WTC11 (cell line): Measurements from ENCODE around the gene FARP2. TPM values are rescaled to one million over a fixed set of nuclear protein-coding genes. Genes with fewer than 3 reads are reported as not detected.

ENCODE experiments used
- ATAC-seq: fragments of 200-7000 bp; cut with Tn5 transposase; 2 replicates; pipeline ENCODE4 v1.10.0; 2021; ENCODE audit warnings: mild to moderate bottlenecking, moderate library complexity
- CTCF ChIA-PET: fragments of 300-600 bp; sonication (Branson Sonifier 250); formaldehyde crosslinking; loops from one replicate; lab custom pipeline; 2021; ENCODE audit warnings: antibody characterized with exemption; lab: Charles Lee
- POLR2A ChIA-PET: fragments of 350-600 bp; sonication (Branson Sonifier 250); formaldehyde crosslinking; loops from one replicate; lab custom pipeline; 2021; ENCODE audit warnings: antibody characterized with exemption; lab: Charles Lee
- DNase-seq: peaks from one replicate; pipeline ENCODE4 v3.0.0; 2021; ENCODE audit warnings: low spot score
- H3K27ac Mint-ChIP-seq: 2 replicates; pipeline ENCODE4 v1.8.0; 2021; ENCODE audit warnings: mixed read lengths
- H3K27me3 Mint-ChIP-seq: 2 replicates; pipeline ENCODE4 v1.8.0; 2021; ENCODE audit warnings: low read depth, mild to moderate bottlenecking, moderate library complexity, mixed read lengths
- H3K36me3 Mint-ChIP-seq: 2 replicates; pipeline ENCODE4 v1.8.0; 2021; ENCODE audit warnings: mixed read lengths
- H3K4me1 Mint-ChIP-seq: 2 replicates; pipeline ENCODE4 v1.8.0; 2022; ENCODE audit warnings: mixed read lengths
- H3K4me3 Mint-ChIP-seq: 2 replicates; pipeline ENCODE4 v1.8.0; 2021; ENCODE audit warnings: mild to moderate bottlenecking, moderate library complexity, mixed read lengths
- H3K9me3 Mint-ChIP-seq: 2 replicates; pipeline ENCODE4 v1.8.0; 2021; ENCODE audit warnings: mixed read lengths
- ATF1 ChIP-seq: sonication (generic); formaldehyde crosslinking; IDR thresholded peaks from 2 replicates; pipeline ENCODE4 v1.8.1; 2023; ENCODE audit warnings: mild to moderate bottlenecking, moderate library complexity, missing genetic modification reagents
- ATF3 ChIP-seq: sonication (generic); formaldehyde crosslinking; conservative IDR thresholded peaks from 2 replicates; pipeline ENCODE4 v1.8.1; 2022; ENCODE audit warnings: mild to moderate bottlenecking, missing genetic modification reagents
- CBFB ChIP-seq: sonication (generic); formaldehyde crosslinking; IDR thresholded peaks from 2 replicates; pipeline ENCODE4 v1.8.1; 2022; ENCODE audit warnings: mild to moderate bottlenecking, low read depth, missing genetic modification reagents
- E2F1 ChIP-seq: sonication (generic); formaldehyde crosslinking; IDR thresholded peaks from 2 replicates; pipeline ENCODE4 v1.8.0; 2022; ENCODE audit warnings: mild to moderate bottlenecking, missing genetic modification reagents
- ELF4 ChIP-seq: sonication (generic); formaldehyde crosslinking; IDR thresholded peaks from 2 replicates; pipeline ENCODE4 v1.8.1; 2022; ENCODE audit warnings: low read depth, mild to moderate bottlenecking, moderate library complexity, missing genetic modification reagents
- EMX1 ChIP-seq: fragments of 250-450 bp; sonication (Bioruptor Pico); IDR thresholded peaks from 2 replicates; pipeline ENCODE4 v1.8.0; 2021; ENCODE audit warnings: mild to moderate bottlenecking
- ESRRA ChIP-seq: sonication (generic); formaldehyde crosslinking; IDR thresholded peaks from 2 replicates; pipeline ENCODE4 v1.8.1; 2022; ENCODE audit warnings: mild to moderate bottlenecking, missing genetic modification reagents, borderline replicate concordance
- FOXP4 ChIP-seq: sonication (generic); formaldehyde crosslinking; IDR thresholded peaks from 2 replicates; pipeline ENCODE4 v1.8.0; 2022; ENCODE audit warnings: mild to moderate bottlenecking, missing genetic modification reagents
- GABPB1 ChIP-seq: sonication (generic); formaldehyde crosslinking; IDR thresholded peaks from 2 replicates; pipeline ENCODE4 v1.8.1; 2023; ENCODE audit warnings: mild to moderate bottlenecking, missing genetic modification reagents
- GTF2I ChIP-seq: fragments of 250-450 bp; sonication (Bioruptor Pico); conservative IDR thresholded peaks from 2 replicates; pipeline ENCODE4 v1.4.0; 2021; ENCODE audit warnings: mild to moderate bottlenecking
- HMGA2 ChIP-seq: fragments of 250-450 bp; sonication (Bioruptor Pico); IDR thresholded peaks from 2 replicates; pipeline ENCODE4 v1.4.0; 2021; ENCODE audit warnings: mild to moderate bottlenecking, moderate library complexity
- IRF2 ChIP-seq: sonication (generic); formaldehyde crosslinking; IDR thresholded peaks from 2 replicates; pipeline ENCODE4 v1.8.0; 2022; ENCODE audit warnings: low read depth, missing genetic modification reagents, borderline replicate concordance
- KAT7 ChIP-seq: sonication (generic); formaldehyde crosslinking; IDR thresholded peaks from 2 replicates; pipeline ENCODE4 v1.8.1; 2023; ENCODE audit warnings: missing genetic modification reagents, mild to moderate bottlenecking, borderline replicate concordance
- NFE2L1 ChIP-seq: sonication (generic); formaldehyde crosslinking; IDR thresholded peaks from 2 replicates; pipeline ENCODE4 v1.8.1; 2023; ENCODE audit warnings: missing genetic modification reagents
- NFYB ChIP-seq: sonication (generic); formaldehyde crosslinking; conservative IDR thresholded peaks from 2 replicates; pipeline ENCODE4 v1.8.0; 2022; ENCODE audit warnings: low read depth, missing genetic modification reagents
- RELA ChIP-seq: sonication (generic); formaldehyde crosslinking; IDR thresholded peaks from 2 replicates; pipeline ENCODE4 v1.8.1; 2022; ENCODE audit warnings: missing genetic modification reagents, mild to moderate bottlenecking, borderline replicate concordance
- SMAD3 ChIP-seq: sonication (generic); formaldehyde crosslinking; IDR thresholded peaks from 2 replicates; pipeline ENCODE4 v1.8.0; 2022; ENCODE audit warnings: missing genetic modification reagents, mild to moderate bottlenecking, borderline replicate concordance
- SP1 ChIP-seq: sonication (generic); formaldehyde crosslinking; conservative IDR thresholded peaks from 2 replicates; pipeline ENCODE4 v1.8.1; 2022; ENCODE audit warnings: missing genetic modification reagents
- TEAD1 ChIP-seq: sonication (generic); formaldehyde crosslinking; IDR thresholded peaks from 2 replicates; pipeline ENCODE4 v1.8.0; 2022; ENCODE audit warnings: mild to moderate bottlenecking, missing genetic modification reagents
- USF2 ChIP-seq: sonication (generic); formaldehyde crosslinking; IDR thresholded peaks from 2 replicates; pipeline ENCODE4 v1.8.1; 2023; ENCODE audit warnings: mild to moderate bottlenecking, missing genetic modification reagents, moderate library complexity
- ZNF219 ChIP-seq: sonication (generic); formaldehyde crosslinking; IDR thresholded peaks from 2 replicates; pipeline ENCODE4 v1.8.0; 2023; ENCODE audit warnings: missing genetic modification reagents, mild to moderate bottlenecking, borderline replicate concordance
- ZNF232 ChIP-seq: sonication (generic); formaldehyde crosslinking; IDR thresholded peaks from 2 replicates; pipeline ENCODE4 v1.8.0; 2022; ENCODE audit warnings: mild to moderate bottlenecking, missing genetic modification reagents
- ZNF416 ChIP-seq: fragments of 250-450 bp; sonication (Bioruptor Pico); IDR thresholded peaks from 2 replicates; pipeline ENCODE4 v1.9.0; 2021; ENCODE audit warnings: mild to moderate bottlenecking, inconsistent platforms
- total RNA-seq: library from RNA; stranded (reverse); gene quantifications from 3 replicates; pipeline ENCODE4 v1.2.3, GENCODE V29; 2021
- TF ChIP-seq, protein P1 (sequence below): sonication (generic); formaldehyde crosslinking; IDR thresholded peaks from 2 replicates; pipeline ENCODE4 v1.8.1; 2022; ENCODE audit warnings: missing genetic modification reagents, borderline replicate concordance
- TF ChIP-seq, protein P2 (sequence below): sonication (generic); formaldehyde crosslinking; IDR thresholded peaks from 2 replicates; pipeline ENCODE4 v1.8.0; 2022; ENCODE audit warnings: mild to moderate bottlenecking, missing genetic modification reagents

FARP2 gene
- total RNA-seq, 1 experiment from 2014 or later = 37.8 TPM

- TF ChIP-seq FOXP4 (CRISPR knock-in tag) (no peak), ELF4 (CRISPR knock-in tag) (no peak), SP1 (CRISPR knock-in tag) (no peak), HMGA2 (CRISPR knock-in tag) (no peak), GTF2I (no peak), ATF1 (CRISPR knock-in tag) (no peak), TEAD1 (CRISPR knock-in tag) (no peak), ESRRA (no peak), CBFB (no peak), USF2 (no peak)
- TF ChIP-seq, protein P1, sequence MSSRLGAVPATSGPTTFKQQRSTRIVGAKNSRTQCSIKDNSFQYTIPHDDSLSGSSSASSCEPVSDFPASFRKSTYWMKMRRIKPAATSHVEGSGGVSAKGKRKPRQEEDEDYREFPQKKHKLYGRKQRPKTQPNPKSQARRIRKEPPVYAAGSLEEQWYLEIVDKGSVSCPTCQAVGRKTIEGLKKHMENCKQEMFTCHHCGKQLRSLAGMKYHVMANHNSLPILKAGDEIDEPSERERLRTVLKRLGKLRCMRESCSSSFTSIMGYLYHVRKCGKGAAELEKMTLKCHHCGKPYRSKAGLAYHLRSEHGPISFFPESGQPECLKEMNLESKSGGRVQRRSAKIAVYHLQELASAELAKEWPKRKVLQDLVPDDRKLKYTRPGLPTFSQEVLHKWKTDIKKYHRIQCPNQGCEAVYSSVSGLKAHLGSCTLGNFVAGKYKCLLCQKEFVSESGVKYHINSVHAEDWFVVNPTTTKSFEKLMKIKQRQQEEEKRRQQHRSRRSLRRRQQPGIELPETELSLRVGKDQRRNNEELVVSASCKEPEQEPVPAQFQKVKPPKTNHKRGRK (CRISPR knock-in tag) = no peak
Observed at GRCh38 chr2:241467777-241468475, 111.8 kb downstream of the FARP2 start (continued).

DNA sequence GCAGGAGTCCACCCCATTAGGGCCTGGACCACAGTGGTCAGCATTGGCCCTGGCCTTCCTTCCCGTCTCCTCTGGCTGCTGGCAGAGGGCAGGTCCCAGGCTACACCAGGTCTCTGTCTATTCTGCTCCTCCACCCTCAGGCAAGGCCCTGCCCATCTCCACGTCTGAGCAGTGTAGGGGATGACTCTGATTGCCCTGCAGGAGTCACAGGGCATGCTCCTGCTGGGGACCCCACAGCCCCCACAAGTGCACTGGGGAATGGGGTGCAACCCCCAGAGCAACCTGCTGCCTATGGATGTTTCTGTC is 112.3 kb downstream of the FARP2 start:
- Mint-ChIP-seq H3K27me3 (peaks cover 24% of the 10 kb centered on the region), H3K4me1 (no peaks in the 10 kb centered on the region), H3K27ac (no peak overlapping the region), H3K4me3 (no peak overlapping the region), H3K9me3 (peaks cover 13% of the 10 kb centered on the region)
- CTCF ChIA-PET = interaction anchor here (0.6 kb wide), 1 partner anchor 596 kb away, joined by 3 read pairs; no protein-coding TSS in a partner anchor
- ATAC-seq (no peak), DNase-seq (no peak)
- POLR2A ChIA-PET = no interaction called here
- no peak for TF ChIP-seq ZNF232 (CRISPR knock-in tag)
- TF ChIP-seq, all 79 proteins: peak for 0
- no peaks in the 10 kb centered on the region for H3K36me3 Mint-ChIP-seq

DNA sequence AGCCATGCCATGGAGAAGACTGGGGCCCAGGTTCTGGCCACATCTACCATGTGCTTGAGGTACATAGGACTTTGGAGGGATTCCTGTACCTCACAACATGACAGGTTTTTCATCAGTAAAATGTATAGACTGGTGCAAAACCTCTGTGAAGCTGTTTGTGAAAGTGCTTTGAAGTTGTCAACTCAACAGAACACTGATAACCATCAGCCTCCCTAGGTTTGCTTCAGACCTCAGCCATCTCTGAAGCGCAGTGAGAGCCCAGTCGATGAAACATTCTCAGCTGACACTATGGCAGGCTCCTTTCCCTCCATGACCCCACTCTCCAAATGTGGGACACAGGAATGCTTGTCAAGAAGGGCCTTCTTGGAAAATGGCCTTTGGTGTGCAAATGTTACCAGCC is 113.7 kb downstream of the FARP2 start:
- ATAC-seq (no peak), DNase-seq (no peak)
- ChIA-PET CTCF (no interaction called here), POLR2A (no interaction called here)
- no peak overlapping the region for H3K27ac Mint-ChIP-seq
- no peaks in the 10 kb centered on the region for H3K4me1 Mint-ChIP-seq
- H3K9me3 Mint-ChIP-seq = peaks cover 13% of the 10 kb centered on the region
- H3K27me3 Mint-ChIP-seq = peaks cover 26% of the 10 kb centered on the region
- TF ChIP-seq E2F1 (CRISPR knock-in tag) (no peak), SP1 (CRISPR knock-in tag) (no peak), TEAD1 (CRISPR knock-in tag) (no peak), NFE2L1 (CRISPR knock-in tag) (no peak)
- H3K36me3 Mint-ChIP-seq = no peaks in the 10 kb centered on the region
- H3K4me3 Mint-ChIP-seq = no peak overlapping the region

- H3K4me3 Mint-ChIP-seq = no peak overlapping the region
- DNase-seq = no peak
- ChIA-PET CTCF (no interaction called here), POLR2A (no interaction called here)
- H3K9me3 Mint-ChIP-seq = peaks cover 13% of the 10 kb centered on the region
- no peaks in the 10 kb centered on the region for H3K4me1 Mint-ChIP-seq
- peaks cover 21% of the 10 kb centered on the region for H3K27me3 Mint-ChIP-seq
- no peak overlapping the region for H3K27ac Mint-ChIP-seq
- no peak for ATAC-seq
- H3K36me3 Mint-ChIP-seq = no peaks in the 10 kb centered on the region
- TF ChIP-seq SMAD3 (no peak), EMX1 (CRISPR knock-in tag) (no peak), IRF2 (CRISPR knock-in tag) (no peak), GABPB1 (CRISPR knock-in tag) (no peak), ATF1 (CRISPR knock-in tag) (no peak), RELA (CRISPR knock-in tag) (no peak), ATF3 (CRISPR knock-in tag) (no peak), ZNF219 (CRISPR knock-in tag) (no peak), E2F1 (CRISPR knock-in tag) (no peak), NFE2L1 (CRISPR knock-in tag) (no peak), ZNF416 (CRISPR knock-in tag) (no peak), KAT7 (CRISPR knock-in tag) (no peak), NFYB (CRISPR knock-in tag) (no peak)
- TF ChIP-seq, protein P2, sequence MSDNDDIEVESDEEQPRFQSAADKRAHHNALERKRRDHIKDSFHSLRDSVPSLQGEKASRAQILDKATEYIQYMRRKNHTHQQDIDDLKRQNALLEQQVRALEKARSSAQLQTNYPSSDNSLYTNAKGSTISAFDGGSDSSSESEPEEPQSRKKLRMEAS (CRISPR knock-in tag) = no peak
Observed at GRCh38 chr2:241473399-241473798, 117.3 kb downstream of the FARP2 start.
